Measurements from ENCODE around the gene DHRS4. TPM values are rescaled to one million over a fixed set of nuclear protein-coding genes. Genes with fewer than 3 reads are reported as not detected.
"Not testable (repeated sequence)": the region's sequence is repeated elsewhere in the genome, so short reads cannot be mapped to it uniquely, and the experiment has no call there.

Gene DHRS4
- total RNA-seq, 1 experiment from 2014 or later, result 14.5 TPM

DNA sequence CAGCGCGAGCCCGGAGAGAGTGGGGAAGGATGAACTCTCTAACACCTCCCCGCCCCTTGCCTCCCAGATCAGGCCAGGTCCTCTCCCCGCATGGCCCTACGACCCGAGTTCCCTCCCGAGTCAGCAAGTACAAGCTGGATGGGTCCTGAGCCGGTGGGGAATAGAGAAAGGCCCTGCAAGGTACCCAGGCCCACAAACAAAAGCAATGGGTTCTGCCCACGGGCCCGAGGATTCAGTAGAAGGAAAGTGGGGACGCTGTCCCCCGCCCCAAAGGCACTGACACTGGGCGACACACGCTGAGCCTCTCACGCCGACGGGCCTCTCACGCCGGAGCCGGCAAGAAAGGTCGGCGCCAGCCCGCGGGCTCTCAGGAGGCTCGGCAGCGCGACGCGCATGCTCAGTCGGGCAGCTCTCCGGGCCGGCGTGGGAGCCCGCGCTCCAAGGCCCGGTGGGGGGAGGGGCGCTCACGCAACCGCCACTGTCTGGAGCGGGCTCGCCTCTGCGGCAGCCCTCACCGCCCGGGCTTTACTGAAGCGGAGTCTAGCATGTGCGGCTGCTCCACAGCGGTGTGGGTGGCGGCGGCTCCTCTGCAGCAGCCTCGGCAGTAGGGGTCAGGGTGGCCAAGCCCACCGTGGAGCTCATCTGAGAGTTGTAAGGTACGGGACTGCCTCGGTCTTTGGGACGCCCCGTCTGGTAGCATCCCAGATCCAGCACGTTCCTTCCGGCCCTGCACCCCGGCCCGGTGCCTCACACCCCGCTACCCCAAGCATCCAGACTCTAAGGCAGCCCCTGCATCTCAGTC, 16.1 kb downstream of the DHRS4 start:
- POLR2A ChIA-PET, H3K27ac Mint-ChIP-seq, CTCF ChIA-PET, H3K36me3 Mint-ChIP-seq, H3K4me3 Mint-ChIP-seq, H3K4me1 Mint-ChIP-seq: not testable (repeated sequence)
- TF ChIP-seq GABPB1 (CRISPR knock-in tag; IDR thresholded peaks at IDR 0.05), result peak; percentile 79
- peaks cover 15% of the 10 kb centered on the region for H3K9me3 Mint-ChIP-seq
- ATAC-seq (peak; percentile 82), DNase-seq (ENCODE audit: low spot score) (peak; percentile 48)
- peaks cover 32% of the 10 kb centered on the region for H3K27me3 Mint-ChIP-seq (ENCODE audit: low read depth)

DNA sequence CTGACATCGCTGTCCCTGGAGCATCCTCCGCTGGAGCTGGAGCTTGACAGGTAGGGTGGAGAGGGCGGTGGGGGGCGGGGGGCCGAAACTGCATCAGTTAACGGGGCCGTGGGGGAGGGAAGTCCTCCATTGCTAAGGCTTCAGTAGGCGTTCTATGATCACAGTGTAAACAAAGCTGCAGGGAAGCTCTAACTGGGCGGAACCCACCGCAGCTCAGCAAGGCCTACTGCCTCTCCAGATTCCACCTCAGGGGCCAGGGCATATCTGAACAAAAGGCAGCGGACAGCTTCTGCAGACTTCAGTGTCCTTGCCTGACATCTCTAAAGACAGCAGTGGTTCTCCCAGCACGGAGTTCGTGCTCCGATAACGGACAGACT, 16.7 kb downstream of the DHRS4 start:
- DNase-seq (ENCODE audit: low spot score); H3K27ac Mint-ChIP-seq; H3K4me1 Mint-ChIP-seq; POLR2A ChIA-PET; H3K36me3 Mint-ChIP-seq; ATAC-seq; H3K4me3 Mint-ChIP-seq: not testable (repeated sequence)
- H3K27me3 Mint-ChIP-seq (ENCODE audit: low read depth), result peaks cover 34% of the 10 kb centered on the region
- CTCF ChIA-PET, result interaction anchor here (1.0 kb wide), 1 partner anchor 382 kb away, joined by 4 read pairs; no protein-coding TSS in a partner anchor
- peaks cover 15% of the 10 kb centered on the region for H3K9me3 Mint-ChIP-seq

DNA sequence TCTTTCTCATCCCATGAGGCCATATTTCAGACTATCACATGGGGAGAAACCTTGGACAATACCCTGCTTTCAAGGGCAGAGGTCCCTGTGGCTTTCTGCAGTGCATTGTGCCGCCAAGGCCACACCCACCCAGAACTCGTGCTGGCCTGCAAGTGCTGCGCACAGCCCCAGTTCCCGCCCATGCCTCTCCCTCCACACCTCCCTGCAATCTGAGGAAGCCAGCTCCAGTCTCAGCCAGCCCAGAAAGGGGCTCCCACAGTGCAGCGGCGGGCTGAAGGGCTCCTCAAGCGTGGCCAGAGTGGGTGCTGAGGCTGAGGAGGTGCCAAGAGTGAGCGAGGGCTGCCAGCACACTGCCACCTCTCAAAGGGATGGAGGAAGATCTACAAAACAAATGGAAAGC, 19.6 kb downstream of the DHRS4 start:
- H3K36me3 Mint-ChIP-seq; ATAC-seq; CTCF ChIA-PET; H3K4me1 Mint-ChIP-seq; POLR2A ChIA-PET; H3K27ac Mint-ChIP-seq; DNase-seq (ENCODE audit: low spot score); H3K4me3 Mint-ChIP-seq: not testable (repeated sequence)
- Mint-ChIP-seq H3K27me3 (ENCODE audit: low read depth) (peaks cover 39% of the 10 kb centered on the region), H3K9me3 (peaks cover 28% of the 10 kb centered on the region)

- CTCF ChIA-PET; H3K4me3 Mint-ChIP-seq; H3K4me1 Mint-ChIP-seq; H3K27ac Mint-ChIP-seq; ATAC-seq; H3K36me3 Mint-ChIP-seq; DNase-seq (ENCODE audit: low spot score); POLR2A ChIA-PET: not testable (repeated sequence)
- Mint-ChIP-seq H3K9me3 (peaks cover 28% of the 10 kb centered on the region), H3K27me3 (ENCODE audit: low read depth) (peaks cover 39% of the 10 kb centered on the region)
Measured at GRCh38 chr14:23974041-23974440, 20.5 kb downstream of the DHRS4 start.

- H3K36me3 Mint-ChIP-seq; H3K4me1 Mint-ChIP-seq; H3K4me3 Mint-ChIP-seq; H3K27ac Mint-ChIP-seq; POLR2A ChIA-PET; DNase-seq (ENCODE audit: low spot score): not testable (repeated sequence)
- H3K9me3 Mint-ChIP-seq, result peaks cover 17% of the 10 kb centered on the region
- H3K27me3 Mint-ChIP-seq (ENCODE audit: low read depth), result peaks cover 28% of the 10 kb centered on the region
- peak; percentile 65 for ATAC-seq
- CTCF ChIA-PET, result interaction anchor here (0.7 kb wide), 1 partner anchor 11 kb away, joined by 4 read pairs; the partner anchor contains the start of gene DHRS4L2
Measured at GRCh38 chr14:23977208-23977607, 23.6 kb downstream of the DHRS4 start.

GRCh38 chr14:23981951-23982813, 28.6 kb downstream of the DHRS4 start:
- POLR2A ChIA-PET; H3K36me3 Mint-ChIP-seq; H3K27ac Mint-ChIP-seq; CTCF ChIA-PET; H3K4me1 Mint-ChIP-seq; H3K4me3 Mint-ChIP-seq; ATAC-seq; H3K9me3 Mint-ChIP-seq; DNase-seq (ENCODE audit: low spot score): not testable (repeated sequence)
- H3K27me3 Mint-ChIP-seq (ENCODE audit: low read depth), result peaks cover 12% of the 10 kb centered on the region; the same call in 1 of the 2 replicates

- H3K27ac Mint-ChIP-seq, result no peak overlapping the region
- H3K36me3 Mint-ChIP-seq, result no peaks in the 10 kb centered on the region
- TF ChIP-seq SOX15 (CRISPR knock-in tag; IDR thresholded peaks at IDR 0.05) (no peak), ZNF138 (CRISPR knock-in tag; conservative IDR thresholded peaks at IDR 0.05) (no peak), ZMAT4 (CRISPR knock-in tag; IDR thresholded peaks at IDR 0.05) (no peak), MAX (CRISPR knock-in tag; IDR thresholded peaks at IDR 0.05) (no peak), ETV6 (CRISPR knock-in tag; IDR thresholded peaks at IDR 0.05) (no peak), ZNF121 (CRISPR knock-in tag; IDR thresholded peaks at IDR 0.05) (no peak), SP1 (CRISPR knock-in tag; conservative IDR thresholded peaks at IDR 0.05) (no peak), FOXP4 (CRISPR knock-in tag; IDR thresholded peaks at IDR 0.05) (no peak), RELA (CRISPR knock-in tag; IDR thresholded peaks at IDR 0.05; ENCODE audit: borderline replicate concordance) (no peak), EMX1 (CRISPR knock-in tag; IDR thresholded peaks at IDR 0.05) (no peak)
- TF ChIP-seq, protein P1, sequence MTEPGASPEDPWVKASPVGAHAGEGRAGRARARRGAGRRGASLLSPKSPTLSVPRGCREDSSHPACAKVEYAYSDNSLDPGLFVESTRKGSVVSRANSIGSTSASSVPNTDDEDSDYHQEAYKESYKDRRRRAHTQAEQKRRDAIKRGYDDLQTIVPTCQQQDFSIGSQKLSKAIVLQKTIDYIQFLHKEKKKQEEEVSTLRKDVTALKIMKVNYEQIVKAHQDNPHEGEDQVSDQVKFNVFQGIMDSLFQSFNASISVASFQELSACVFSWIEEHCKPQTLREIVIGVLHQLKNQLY (CRISPR knock-in tag; IDR thresholded peaks at IDR 0.05), result no peak
- H3K27me3 Mint-ChIP-seq (ENCODE audit: low read depth), result peaks cover 12% of the 10 kb centered on the region
- H3K4me1 Mint-ChIP-seq, result peaks cover 13% of the 10 kb centered on the region
- no peak for DNase-seq (ENCODE audit: low spot score)
- H3K4me3 Mint-ChIP-seq, result no peak overlapping the region
- no peaks in the 10 kb centered on the region for H3K9me3 Mint-ChIP-seq
- ATAC-seq, result no peak
- ChIA-PET POLR2A (no interaction called here), CTCF (no interaction called here)
Measured at GRCh38 chr14:23984891-23985602, 31.5 kb downstream of the DHRS4 start.

All from WTC11 (cell line).